ENCODE data around the gene LYRM2.

DNA sequence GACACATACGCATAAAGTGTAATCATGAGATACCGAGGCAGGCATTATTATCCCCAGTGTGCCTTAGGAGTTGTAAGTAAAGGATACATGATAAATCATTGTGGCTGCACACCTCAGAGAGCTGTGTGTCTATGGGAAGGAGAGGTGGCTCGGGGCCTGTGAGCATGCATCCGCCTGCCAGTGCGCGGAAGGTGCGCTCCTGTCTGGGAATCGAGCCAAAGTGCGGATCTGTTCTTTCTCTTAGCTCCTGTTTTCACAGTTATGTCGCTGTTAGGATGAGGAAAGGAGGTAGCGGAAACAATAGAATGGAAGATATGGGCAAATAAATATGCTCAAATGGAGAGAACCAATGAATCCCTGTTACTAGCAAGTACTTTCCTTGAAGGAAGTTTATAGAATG lies 107.6 kb downstream of the LYRM2 start:
- TF ChIP-seq ZSCAN23 (tag by site-specific recombination; IDR thresholded peaks at IDR 0.05) (no peak), KLF1 (tag by site-specific recombination; IDR thresholded peaks at IDR 0.05) (no peak), ZBTB7A (tag by site-specific recombination; IDR thresholded peaks at IDR 0.05; ENCODE audit: low read depth) (no peak), ZNF10 (tag by site-specific recombination; IDR thresholded peaks at IDR 0.05) (no peak), ZNF585B (tag by site-specific recombination; IDR thresholded peaks at IDR 0.05) (no peak), ZNF311 (tag by site-specific recombination; IDR thresholded peaks at IDR 0.05; ENCODE audit: borderline replicate concordance) (no peak), YY1 (tag by site-specific recombination; IDR thresholded peaks at IDR 0.05) (no peak), GLI2 (tag by site-specific recombination; IDR thresholded peaks at IDR 0.05; ENCODE audit: borderline replicate concordance, low read depth) (no peak)
- TF ChIP-seq, protein P1, sequence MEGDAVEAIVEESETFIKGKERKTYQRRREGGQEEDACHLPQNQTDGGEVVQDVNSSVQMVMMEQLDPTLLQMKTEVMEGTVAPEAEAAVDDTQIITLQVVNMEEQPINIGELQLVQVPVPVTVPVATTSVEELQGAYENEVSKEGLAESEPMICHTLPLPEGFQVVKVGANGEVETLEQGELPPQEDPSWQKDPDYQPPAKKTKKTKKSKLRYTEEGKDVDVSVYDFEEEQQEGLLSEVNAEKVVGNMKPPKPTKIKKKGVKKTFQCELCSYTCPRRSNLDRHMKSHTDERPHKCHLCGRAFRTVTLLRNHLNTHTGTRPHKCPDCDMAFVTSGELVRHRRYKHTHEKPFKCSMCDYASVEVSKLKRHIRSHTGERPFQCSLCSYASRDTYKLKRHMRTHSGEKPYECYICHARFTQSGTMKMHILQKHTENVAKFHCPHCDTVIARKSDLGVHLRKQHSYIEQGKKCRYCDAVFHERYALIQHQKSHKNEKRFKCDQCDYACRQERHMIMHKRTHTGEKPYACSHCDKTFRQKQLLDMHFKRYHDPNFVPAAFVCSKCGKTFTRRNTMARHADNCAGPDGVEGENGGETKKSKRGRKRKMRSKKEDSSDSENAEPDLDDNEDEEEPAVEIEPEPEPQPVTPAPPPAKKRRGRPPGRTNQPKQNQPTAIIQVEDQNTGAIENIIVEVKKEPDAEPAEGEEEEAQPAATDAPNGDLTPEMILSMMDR (tag by site-specific recombination; IDR thresholded peaks at IDR 0.05): no peak

Measured in HEK293 (cell line).